IPS DF 6.9 (cell line): ENCODE data around the gene MAGI2.

ENCODE experiments used
- DNase-seq: peaks from one replicate; pipeline ENCODE4 v3.0.0-alpha.2; 2013; ENCODE audit warnings: low read depth, low spot score
- H3K27ac ChIP-seq: one replicate; pipeline ENCODE4 v1.5.1; 2013; ENCODE audit warnings: low read length, control low read depth
- H3K27me3 ChIP-seq: 2 replicates; pipeline ENCODE4 v1.6.1; 2013; ENCODE audit warnings: mild to moderate bottlenecking, low read length; ENCODE audit not compliant: control insufficient read depth, insufficient read depth
- H3K36me3 ChIP-seq: 2 replicates; pipeline ENCODE4 v1.6.1; 2013; ENCODE audit warnings: low read length; ENCODE audit not compliant: control insufficient read depth, insufficient read depth
- H3K4me1 ChIP-seq: 2 replicates; pipeline ENCODE4 v1.6.1; 2013; ENCODE audit warnings: low read length; ENCODE audit not compliant: control insufficient read depth, insufficient read depth
- H3K4me3 ChIP-seq: 2 replicates; pipeline ENCODE4 v1.5.1; 2013; ENCODE audit warnings: mild to moderate bottlenecking, low read length
- H3K9me3 ChIP-seq: 2 replicates; pipeline ENCODE4 v1.6.1; 2013; ENCODE audit warnings: low read length, inconsistent platforms; ENCODE audit not compliant: control insufficient read depth, insufficient read depth
- WGBS: extraction: QIAGEN DNeasy Blood & Tissue Kit; methylation state at CpG from one replicate; pipeline ENCODE4 v1.1.7; 2013; ENCODE audit warnings: mixed read lengths, missing lambda C conversion rate; ENCODE audit not compliant: insufficient read length, insufficient coverage; 5-methylcytosine and 5-hydroxymethylcytosine counted together

Gene MAGI2

GRCh38 chr7:78473571-78474301 is 979.7 kb downstream of the MAGI2 start:
- H3K4me3 ChIP-seq: no peak overlapping the region
- H3K27ac ChIP-seq: no peak overlapping the region
- H3K9me3 ChIP-seq: no peaks in the 10 kb centered on the region
- DNase-seq: no peak
- H3K27me3 ChIP-seq: no peaks in the 10 kb centered on the region
- no peaks in the 10 kb centered on the region; the same call in 1 of the 2 replicates for H3K4me1 ChIP-seq
- no peaks in the 10 kb centered on the region for H3K36me3 ChIP-seq
- WGBS: no CpG with 5 or more reads among the region's 5 CpGs

DNA sequence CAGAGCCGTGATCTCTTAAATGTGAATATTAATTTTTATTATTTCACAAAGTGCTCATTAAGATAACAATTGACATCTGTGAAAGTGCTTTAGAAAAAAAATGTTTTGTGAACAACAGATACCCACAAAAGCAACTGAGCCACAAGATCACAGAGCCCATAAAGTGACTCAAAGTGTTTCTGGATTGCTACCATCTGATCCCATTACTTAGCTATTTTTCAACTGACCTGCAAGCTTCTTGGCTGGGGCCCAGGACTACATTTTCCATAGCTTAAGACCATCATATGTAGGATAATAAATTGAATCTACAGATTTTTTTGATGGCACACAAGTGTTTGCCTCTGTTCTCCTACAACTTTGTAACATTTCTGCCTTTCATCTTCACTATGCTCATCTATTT is 980.4 kb downstream of the MAGI2 start:
- Histone ChIP-seq H3K9me3 (no peaks in the 10 kb centered on the region), H3K27ac (no peak overlapping the region), H3K27me3 (no peaks in the 10 kb centered on the region), H3K4me1 (no peaks in the 10 kb centered on the region; the same call in 1 of the 2 replicates), H3K4me3 (no peak overlapping the region), H3K36me3 (no peaks in the 10 kb centered on the region)
- no peak for DNase-seq
- WGBS: no CpG with 5 or more reads among the region's 1 CpG

GRCh38 chr7:78472519-78472918 is 980.9 kb downstream of the MAGI2 start:
- no peaks in the 10 kb centered on the region for H3K27me3 ChIP-seq
- DNase-seq: no peak
- no peak overlapping the region for H3K4me3 ChIP-seq
- H3K4me1 ChIP-seq: no peaks in the 10 kb centered on the region; the same call in 1 of the 2 replicates
- H3K36me3 ChIP-seq: no peaks in the 10 kb centered on the region
- no peaks in the 10 kb centered on the region for H3K9me3 ChIP-seq
- no peak overlapping the region for H3K27ac ChIP-seq

DNA sequence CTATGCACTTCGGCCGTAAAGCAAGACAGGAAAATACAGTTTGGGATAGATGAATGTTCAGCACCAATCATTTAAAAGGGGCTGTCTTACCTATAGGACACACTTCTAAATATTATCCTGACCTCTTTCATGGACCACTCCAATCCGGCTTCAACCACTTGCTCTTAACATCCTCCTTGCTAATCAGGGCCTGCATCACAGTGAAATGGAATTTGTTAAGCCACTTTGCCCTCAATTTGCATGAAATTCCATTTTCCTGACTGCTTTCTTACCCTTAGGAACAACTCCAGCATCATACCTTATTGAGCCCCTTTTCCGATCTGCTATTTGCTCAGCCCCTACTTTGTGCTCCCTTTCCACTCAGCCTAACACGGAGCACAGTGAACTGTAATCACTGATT is 987.6 kb downstream of the MAGI2 start:
- no CpG with 5 or more reads among the region's 5 CpGs for WGBS
- no peak for DNase-seq
- Histone ChIP-seq H3K4me1 (no peaks in the 10 kb centered on the region; the same call in 1 of the 2 replicates), H3K27me3 (no peaks in the 10 kb centered on the region), H3K4me3 (no peak overlapping the region), H3K36me3 (no peaks in the 10 kb centered on the region), H3K27ac (no peak overlapping the region), H3K9me3 (no peaks in the 10 kb centered on the region)

GRCh38 chr7:78463039-78463438 is 990.4 kb downstream of the MAGI2 start:
- Histone ChIP-seq H3K27me3 (no peaks in the 10 kb centered on the region), H3K36me3 (no peaks in the 10 kb centered on the region), H3K4me1 (no peaks in the 10 kb centered on the region; the same call in 1 of the 2 replicates), H3K4me3 (no peak overlapping the region), H3K9me3 (no peaks in the 10 kb centered on the region), H3K27ac (no peak overlapping the region)
- no CpG with 5 or more reads among the region's 3 CpGs for WGBS
- DNase-seq: no peak

DNA sequence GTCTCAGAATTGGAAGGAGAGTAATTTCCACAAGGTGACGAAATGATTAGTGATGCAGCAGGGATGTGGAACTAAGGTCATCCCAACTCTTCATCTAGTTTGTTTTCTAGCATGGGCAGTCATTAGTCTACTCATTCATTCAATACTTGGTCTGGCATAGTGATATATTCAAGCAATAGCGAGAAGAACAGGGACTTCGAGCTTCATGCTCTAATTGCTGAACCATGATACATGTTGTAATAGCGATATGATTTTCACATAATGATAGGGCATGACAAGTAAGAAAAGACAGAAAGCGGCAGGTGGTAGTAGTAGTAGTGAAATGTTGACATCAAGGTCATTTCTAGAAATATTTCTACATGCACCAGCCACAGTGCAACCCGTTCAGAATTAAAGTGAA is 1002.8 kb downstream of the MAGI2 start:
- no peaks in the 10 kb centered on the region for H3K9me3 ChIP-seq
- DNase-seq: no peak
- WGBS: no CpG with 5 or more reads among the region's 6 CpGs

DNA sequence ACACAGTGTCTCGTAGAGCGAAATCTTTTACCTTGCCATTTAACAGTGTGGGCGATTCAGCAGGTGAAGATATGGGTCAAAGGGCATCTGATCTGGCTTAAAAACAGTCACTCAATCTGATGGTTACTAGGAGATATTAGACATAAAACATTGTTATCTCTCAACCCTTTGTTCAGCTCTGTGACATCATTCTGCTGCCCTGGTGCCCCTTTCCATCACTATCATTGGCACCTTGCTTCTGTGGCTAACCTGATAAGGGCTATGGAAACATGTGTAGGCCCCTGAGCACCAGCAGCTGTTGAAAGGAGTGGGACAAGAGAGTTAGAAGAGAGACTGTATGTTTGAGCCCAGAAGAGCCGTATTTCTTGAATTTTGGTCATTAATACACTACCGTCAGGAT is 1004.6 kb downstream of the MAGI2 start:
- no CpG with 5 or more reads among the region's 5 CpGs for WGBS
- no peak for DNase-seq
- H3K27me3 ChIP-seq: no peaks in the 10 kb centered on the region
- H3K4me3 ChIP-seq: no peak overlapping the region
- no peaks in the 10 kb centered on the region for H3K9me3 ChIP-seq
- no peaks in the 10 kb centered on the region for H3K36me3 ChIP-seq
- no peaks in the 10 kb centered on the region for H3K4me1 ChIP-seq
- no peak overlapping the region for H3K27ac ChIP-seq

More for the DNA sequence above, 1002.8 kb downstream of the MAGI2 start:
- Histone ChIP-seq H3K27me3 (no peaks in the 10 kb centered on the region), H3K4me1 (no peaks in the 10 kb centered on the region), H3K36me3 (no peaks in the 10 kb centered on the region), H3K4me3 (no peak overlapping the region), H3K27ac (no peak overlapping the region)

- Histone ChIP-seq H3K27ac (no peak overlapping the region), H3K9me3 (no peaks in the 10 kb centered on the region), H3K4me3 (no peak overlapping the region), H3K4me1 (no peaks in the 10 kb centered on the region), H3K27me3 (no peaks in the 10 kb centered on the region), H3K36me3 (no peaks in the 10 kb centered on the region)
- no peak for DNase-seq
- no CpG with 5 or more reads among the region's 2 CpGs for WGBS
Observed at GRCh38 chr7:78444267-78444666, 1009.2 kb downstream of the MAGI2 start.

GRCh38 chr7:78443811-78444210 is 1009.7 kb downstream of the MAGI2 start:
- H3K36me3 ChIP-seq: no peaks in the 10 kb centered on the region
- no peak for DNase-seq
- H3K27me3 ChIP-seq: no peaks in the 10 kb centered on the region
- no peak overlapping the region for H3K27ac ChIP-seq
- H3K4me3 ChIP-seq: no peak overlapping the region
- H3K4me1 ChIP-seq: no peaks in the 10 kb centered on the region
- no CpG with 5 or more reads among the region's 4 CpGs for WGBS
- H3K9me3 ChIP-seq: no peaks in the 10 kb centered on the region

- no peaks in the 10 kb centered on the region for H3K4me1 ChIP-seq
- H3K36me3 ChIP-seq: no peaks in the 10 kb centered on the region
- H3K9me3 ChIP-seq: no peaks in the 10 kb centered on the region
- no peak overlapping the region for H3K4me3 ChIP-seq
- no peak for DNase-seq
- no peak overlapping the region for H3K27ac ChIP-seq
- H3K27me3 ChIP-seq: no peaks in the 10 kb centered on the region
- no CpG with 5 or more reads among the region's 2 CpGs for WGBS
Observed at GRCh38 chr7:78441737-78442136, 1011.7 kb downstream of the MAGI2 start.

GRCh38 chr7:78438433-78438832 is 1015.0 kb downstream of the MAGI2 start:
- no peaks in the 10 kb centered on the region for H3K9me3 ChIP-seq
- H3K4me1 ChIP-seq: no peaks in the 10 kb centered on the region
- no peak overlapping the region for H3K27ac ChIP-seq
- WGBS: no CpG with 5 or more reads among the region's 7 CpGs
- DNase-seq: no peak
- H3K36me3 ChIP-seq: no peaks in the 10 kb centered on the region
- no peaks in the 10 kb centered on the region for H3K27me3 ChIP-seq
- no peak overlapping the region for H3K4me3 ChIP-seq
